Measurements from ENCODE around the gene CETP.
"Not testable (repeated sequence)": the region's sequence is repeated elsewhere in the genome, so short reads cannot be mapped to it uniquely, and the experiment has no call there.

CETP gene

GRCh38 chr16:56933828-56934598, 27.7 kb upstream of the CETP start:
- DNase-seq (ENCODE audit: low read depth in 1 of 2, low spot score in 1 of 2), result no peak

DNA sequence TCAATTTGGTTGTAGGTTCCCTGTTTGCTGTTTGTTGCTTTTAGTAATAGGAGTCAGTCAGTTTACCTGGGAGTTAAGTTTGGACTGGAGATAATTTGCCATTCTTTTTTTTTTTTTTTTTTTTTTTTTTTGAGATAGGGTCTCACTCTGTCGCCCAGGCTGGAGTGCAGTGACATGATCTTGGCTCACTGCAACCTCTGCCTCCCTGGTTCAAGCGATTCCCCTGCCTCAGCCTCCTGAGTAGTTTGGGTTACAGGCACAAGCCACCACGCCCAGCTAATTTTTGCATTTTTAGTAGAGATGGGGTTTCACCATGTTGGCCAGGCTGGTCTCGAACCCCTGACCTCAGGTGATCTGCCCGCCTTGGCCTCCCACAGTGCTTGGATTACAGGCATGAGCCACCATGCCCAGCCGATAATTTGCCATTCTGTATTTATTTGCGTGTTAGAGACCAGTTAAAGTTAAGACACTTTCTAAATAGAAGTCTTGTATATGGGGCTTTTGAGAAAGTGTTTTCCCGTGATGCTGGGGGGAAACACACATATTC, 27.1 kb upstream of the CETP start:
- not testable (repeated sequence) for DNase-seq (ENCODE audit: low read depth in 1 of 2, low spot score in 1 of 2)

GRCh38 chr16:56935201-56935600, 26.5 kb upstream of the CETP start:
- no peak for DNase-seq (ENCODE audit: low read depth in 1 of 2, low spot score in 1 of 2)

- no peak for DNase-seq (ENCODE audit: low read depth in 1 of 2, low spot score in 1 of 2)
These were observed 25.3 kb upstream of the CETP start for GRCh38 chr16:56936491-56936890.

DNA sequence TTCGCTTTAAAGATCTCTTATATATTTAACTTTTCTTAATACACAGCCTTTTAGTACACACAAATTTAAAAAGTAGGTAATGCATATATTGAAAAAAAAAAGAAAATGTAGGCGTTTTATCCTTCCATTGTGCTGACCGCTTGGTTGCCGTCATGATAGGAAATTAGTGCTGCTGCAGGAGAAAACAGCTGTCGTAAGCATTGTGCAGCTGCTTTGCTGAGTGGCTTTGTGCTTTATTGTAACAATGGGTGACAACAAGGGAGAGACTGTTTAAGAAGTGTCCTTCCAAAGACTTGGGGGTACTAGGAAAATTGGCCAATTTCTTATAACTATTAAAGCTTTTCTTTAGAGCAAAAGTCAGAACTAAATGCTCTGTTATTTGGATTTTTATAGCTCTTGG, 24.8 kb upstream of the CETP start:
- no peak for DNase-seq (ENCODE audit: low read depth in 1 of 2, low spot score in 1 of 2)

- DNase-seq (ENCODE audit: low read depth in 1 of 2, low spot score in 1 of 2), result peak in 1 of 2 donors; percentile 52
These were observed 22.9 kb upstream of the CETP start for GRCh38 chr16:56938664-56939513.

GRCh38 chr16:56939801-56940200, 21.9 kb upstream of the CETP start:
- DNase-seq (ENCODE audit: low read depth in 1 of 2, low spot score in 1 of 2), result no peak

DNA sequence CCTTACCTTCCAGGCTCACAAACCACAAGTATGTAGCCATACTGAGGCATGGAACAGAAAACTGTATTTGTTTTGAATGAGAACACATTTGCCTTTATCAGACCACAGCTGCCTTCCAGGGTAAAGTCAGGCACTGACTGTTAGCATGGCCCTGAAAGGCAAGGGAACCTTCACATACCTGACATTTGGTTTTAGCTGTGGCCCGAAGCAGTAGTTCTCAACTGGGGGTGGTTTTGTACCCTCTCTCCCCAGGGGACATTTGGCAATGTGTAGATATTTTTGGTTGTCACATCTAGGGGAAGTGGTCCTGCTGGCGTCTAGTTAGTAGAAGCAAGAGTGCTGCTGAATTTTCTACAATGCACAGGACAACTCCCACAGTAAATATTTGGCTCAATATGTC, 20.7 kb upstream of the CETP start:
- DNase-seq (ENCODE audit: low read depth in 1 of 2, low spot score in 1 of 2), result no peak

GRCh38 chr16:56941856-56942331, 19.9 kb upstream of the CETP start:
- no peak for DNase-seq (ENCODE audit: low read depth in 1 of 2, low spot score in 1 of 2)

- no peak for DNase-seq (ENCODE audit: low read depth in 1 of 2, low spot score in 1 of 2)
These were observed 17.9 kb upstream of the CETP start for GRCh38 chr16:56943761-56944375.

- peak in 1 of 2 donors; percentile 28 for DNase-seq (ENCODE audit: low read depth in 1 of 2, low spot score in 1 of 2)
These were observed 16.6 kb upstream of the CETP start for GRCh38 chr16:56944954-56945839.

GRCh38 chr16:56945847-56946527, 15.8 kb upstream of the CETP start:
- DNase-seq (ENCODE audit: low read depth in 1 of 2, low spot score in 1 of 2), result no peak

DNA sequence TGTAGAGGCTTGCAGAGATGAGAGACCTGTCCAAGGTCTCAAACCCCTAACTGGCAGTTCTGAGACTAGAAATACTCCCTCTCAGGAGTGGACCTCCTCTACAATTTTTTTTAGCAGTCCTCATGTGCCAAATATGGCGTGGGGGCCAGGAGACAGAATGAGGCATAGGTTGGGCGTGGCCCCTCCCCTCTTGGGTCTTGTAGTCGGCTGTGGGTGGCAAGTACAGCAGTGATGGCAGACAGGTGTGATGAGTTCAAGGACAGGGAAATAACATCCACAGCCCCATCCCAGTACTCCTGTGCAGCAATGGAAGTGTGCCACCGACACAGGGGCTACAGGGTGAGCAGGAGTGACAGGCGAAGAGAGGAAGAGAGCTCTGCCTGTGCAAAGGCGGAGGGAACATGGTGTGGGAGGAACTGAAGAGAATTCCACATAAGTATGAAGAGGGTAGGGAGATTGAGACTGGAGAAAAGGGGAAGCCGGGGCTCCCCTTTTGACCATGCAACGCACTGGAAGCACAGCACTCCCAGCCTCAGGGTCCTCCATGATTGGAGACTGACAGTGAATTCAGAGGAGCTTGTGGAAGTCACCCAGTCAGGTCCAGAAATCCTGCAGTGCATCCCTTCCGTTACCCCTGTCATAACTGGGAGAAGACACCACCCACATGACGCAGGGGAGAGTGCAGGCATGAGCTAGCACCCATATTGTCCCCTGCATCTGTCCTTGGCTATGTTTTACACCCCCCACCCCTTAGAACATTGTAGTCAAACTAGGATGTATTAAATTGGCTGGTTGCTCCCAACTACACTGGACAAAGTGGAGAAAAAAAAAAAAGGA, 14.8 kb upstream of the CETP start:
- DNase-seq (ENCODE audit: low read depth in 1 of 2, low spot score in 1 of 2), result no peak

GRCh38 chr16:56947604-56947995, 14.2 kb upstream of the CETP start:
- DNase-seq (ENCODE audit: low read depth in 1 of 2, low spot score in 1 of 2), result no peak

GRCh38 chr16:56948234-56948633, 13.5 kb upstream of the CETP start:
- no peak for DNase-seq (ENCODE audit: low read depth in 1 of 2, low spot score in 1 of 2)

GRCh38 chr16:56950051-56950450, 11.7 kb upstream of the CETP start:
- no peak for DNase-seq (ENCODE audit: low read depth in 1 of 2, low spot score in 1 of 2)

GRCh38 chr16:56950455-56950854, 11.3 kb upstream of the CETP start:
- DNase-seq (ENCODE audit: low read depth in 1 of 2, low spot score in 1 of 2), result no peak

GRCh38 chr16:56950881-56951771, 10.6 kb upstream of the CETP start:
- peak in 1 of 2 donors; percentile 57 for DNase-seq (ENCODE audit: low read depth in 1 of 2, low spot score in 1 of 2)
